ENCODE data around the gene DHODH.

- TF ChIP-seq CTCF (IDR thresholded peaks at IDR 0.05; ENCODE audit: extremely low read depth in 1 of 2, insufficient read depth in 1 of 2, low read depth in 1 of 2, low read length in 2 of 2): no peak
- TF ChIP-seq POLR2A (IDR thresholded peaks at IDR 0.05; ENCODE audit: low read depth, low read length): no peak
- no peak for TF ChIP-seq MAX (IDR thresholded peaks at IDR 0.05; ENCODE audit: insufficient read depth, insufficient read length)
- TF ChIP-seq POLR2AphosphoS5 (IDR thresholded peaks at IDR 0.05; ENCODE audit: insufficient read depth, low read depth, low read length): no peak
- no peak for TF ChIP-seq MYC (IDR thresholded peaks at IDR 0.05; ENCODE audit: low read depth, low read length)
These were observed 36.2 kb upstream of the DHODH start for GRCh38 chr16:71972356-71972755.
